Frontal cortex (tissue), 4 donors: ENCODE results near the gene ADAMTSL4. TPM values are rescaled to one million over a fixed set of nuclear protein-coding genes. Genes with fewer than 3 reads are reported as not detected.
"Not testable (repeated sequence)": the region's sequence is repeated elsewhere in the genome, so short reads cannot be mapped to it uniquely, and the experiment has no call there.

Experiments used
- DNase-seq, 2 donors: peaks; one replicate each; pipeline ENCODE4 v3.0.0; 2012; ENCODE audit warnings: low spot score in 2 of 2
- FAIRE-seq: peaks from 2 replicates; lab custom pipeline; 2012; peaks lifted over from hg19 to GRCh38; lab: Jason Lieb, UNC
- total RNA-seq: library from RNA; depleted of rRNA; stranded (reverse); fragments of >200 nt; gene quantifications from one replicate; pipeline ENCODE4 v1.2.3, GENCODE V29; 2014
- donor health status: control.
- donor health status: control.
- donor health status: control.

Gene ADAMTSL4
- total RNA-seq, 1 donor from 2014 or later: under 0.01 TPM

- DNase-seq (peak in 1 of 2 donors; percentile 33), FAIRE-seq (no peak)
Measured at GRCh38 chr1:150578272-150579109, 29.3 kb downstream of the ADAMTSL4 start.

- FAIRE-seq: no peak
Measured at GRCh38 chr1:150579110-150579944, 30.1 kb downstream of the ADAMTSL4 start, which contains the start of gene MCL1. Gene MCL1 (minus strand): TSS chr1:150579610. CDS start chr1:150579530, 80 bp downstream.

GRCh38 chr1:150579945-150580642 lies 30.9 kb downstream of the ADAMTSL4 start:
- DNase-seq: no peak
- FAIRE-seq: no peak

More at GRCh38 chr1:150579110-150579944, 30.1 kb downstream of the ADAMTSL4 start, which contains the start of gene MCL1:
- DNase-seq: peak; percentile 94 to 97

GRCh38 chr1:150580966-150581365 lies 31.8 kb downstream of the ADAMTSL4 start:
- not testable (repeated sequence) for FAIRE-seq

GRCh38 chr1:150581437-150581836 lies 32.2 kb downstream of the ADAMTSL4 start:
- FAIRE-seq: not testable (repeated sequence)

More at GRCh38 chr1:150580966-150581365, 31.8 kb downstream of the ADAMTSL4 start:
- DNase-seq: not testable (repeated sequence)

GRCh38 chr1:150581962-150582361 lies 32.8 kb downstream of the ADAMTSL4 start:
- not testable (repeated sequence) for DNase-seq, FAIRE-seq

More at GRCh38 chr1:150581437-150581836, 32.2 kb downstream of the ADAMTSL4 start:
- DNase-seq: not testable (repeated sequence)

- DNase-seq: no peak
- no peak for FAIRE-seq
Measured at GRCh38 chr1:150582371-150582770, 33.2 kb downstream of the ADAMTSL4 start.

- DNase-seq (no peak), FAIRE-seq (no peak)
Measured at GRCh38 chr1:150596095-150596892, 47.1 kb downstream of the ADAMTSL4 start.

- no peak for DNase-seq
- FAIRE-seq: no peak
Measured at GRCh38 chr1:150596976-150597375, 47.8 kb downstream of the ADAMTSL4 start.

- DNase-seq, FAIRE-seq: not testable (repeated sequence)
Measured at GRCh38 chr1:150598346-150598745, 49.1 kb downstream of the ADAMTSL4 start.

- FAIRE-seq (no peak), DNase-seq (no peak)
Measured at GRCh38 chr1:150601540-150601939, 52.3 kb downstream of the ADAMTSL4 start.

- not testable (repeated sequence) for FAIRE-seq, DNase-seq
Measured at GRCh38 chr1:150602372-150602771, 53.2 kb downstream of the ADAMTSL4 start.

GRCh38 chr1:150603711-150604110 lies 54.5 kb downstream of the ADAMTSL4 start:
- FAIRE-seq: no peak
- no peak for DNase-seq

- DNase-seq (no peak), FAIRE-seq (no peak)
Measured at GRCh38 chr1:150604226-150604588, 55.0 kb downstream of the ADAMTSL4 start.

GRCh38 chr1:150605451-150605731 lies 56.2 kb downstream of the ADAMTSL4 start:
- FAIRE-seq, DNase-seq: not testable (repeated sequence)

GRCh38 chr1:150606463-150607142 lies 57.4 kb downstream of the ADAMTSL4 start:
- DNase-seq (no peak), FAIRE-seq (no peak)

- FAIRE-seq (no peak), DNase-seq (no peak)
Measured at GRCh38 chr1:150609732-150610131, 60.5 kb downstream of the ADAMTSL4 start.
